ENCODE data around the gene HSDL1.

The HSDL1 gene

GRCh38 chr16:84175350-84176081, 30.5 kb upstream of the HSDL1 start:
- TF ChIP-seq, protein P1, sequence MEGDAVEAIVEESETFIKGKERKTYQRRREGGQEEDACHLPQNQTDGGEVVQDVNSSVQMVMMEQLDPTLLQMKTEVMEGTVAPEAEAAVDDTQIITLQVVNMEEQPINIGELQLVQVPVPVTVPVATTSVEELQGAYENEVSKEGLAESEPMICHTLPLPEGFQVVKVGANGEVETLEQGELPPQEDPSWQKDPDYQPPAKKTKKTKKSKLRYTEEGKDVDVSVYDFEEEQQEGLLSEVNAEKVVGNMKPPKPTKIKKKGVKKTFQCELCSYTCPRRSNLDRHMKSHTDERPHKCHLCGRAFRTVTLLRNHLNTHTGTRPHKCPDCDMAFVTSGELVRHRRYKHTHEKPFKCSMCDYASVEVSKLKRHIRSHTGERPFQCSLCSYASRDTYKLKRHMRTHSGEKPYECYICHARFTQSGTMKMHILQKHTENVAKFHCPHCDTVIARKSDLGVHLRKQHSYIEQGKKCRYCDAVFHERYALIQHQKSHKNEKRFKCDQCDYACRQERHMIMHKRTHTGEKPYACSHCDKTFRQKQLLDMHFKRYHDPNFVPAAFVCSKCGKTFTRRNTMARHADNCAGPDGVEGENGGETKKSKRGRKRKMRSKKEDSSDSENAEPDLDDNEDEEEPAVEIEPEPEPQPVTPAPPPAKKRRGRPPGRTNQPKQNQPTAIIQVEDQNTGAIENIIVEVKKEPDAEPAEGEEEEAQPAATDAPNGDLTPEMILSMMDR (IDR thresholded peaks at IDR 0.05; ENCODE audit: insufficient read depth, low read depth, low read length, missing control alignments), result peak; percentile 67
- H3K4me3 ChIP-seq (ENCODE audit: low read depth, low read length), result no peak overlapping the region
- peak; percentile 69 for DNase-seq (ENCODE audit: low read depth)

- no peak overlapping the region for H3K4me3 ChIP-seq (ENCODE audit: low read depth, low read length)
- TF ChIP-seq, protein P1 (IDR thresholded peaks at IDR 0.05; ENCODE audit: insufficient read depth, low read depth, low read length, missing control alignments), result no peak
- DNase-seq (ENCODE audit: low read depth), result no peak
Measured at GRCh38 chr16:84174396-84174795, 29.4 kb upstream of the HSDL1 start.

DNA sequence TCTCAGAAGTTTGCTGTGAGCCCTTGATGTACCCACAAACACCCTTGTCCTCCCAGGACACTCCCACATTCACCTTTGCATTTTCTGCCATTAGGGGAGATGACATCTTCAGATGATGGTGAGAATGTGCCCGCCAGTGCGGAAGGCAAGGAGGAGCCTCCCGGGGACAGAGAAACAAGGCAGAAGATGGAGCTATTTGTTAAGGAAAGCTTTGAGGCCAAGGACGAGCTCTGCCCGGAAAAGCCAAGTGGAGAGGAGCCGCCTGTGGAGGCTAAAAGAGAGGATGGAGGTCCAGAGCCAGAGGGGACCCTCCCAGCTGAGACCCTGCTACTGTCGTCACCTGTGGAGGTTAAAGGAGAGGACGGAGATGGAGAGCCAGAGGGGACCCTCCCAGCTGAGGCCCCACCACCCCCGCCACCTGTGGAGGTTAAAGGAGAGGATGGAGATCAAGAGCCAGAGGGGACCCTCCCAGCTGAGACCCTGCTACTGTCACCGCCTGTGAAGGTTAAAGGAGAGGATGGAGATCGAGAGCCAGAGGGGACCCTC, 24.9 kb upstream of the HSDL1 start:
- TF ChIP-seq, protein P1 (IDR thresholded peaks at IDR 0.05; ENCODE audit: insufficient read depth, low read depth, low read length, missing control alignments), result no peak
- no peak for DNase-seq (ENCODE audit: low read depth)
- no peak overlapping the region for H3K4me3 ChIP-seq (ENCODE audit: low read depth, low read length)

- DNase-seq (ENCODE audit: low read depth), result peak; percentile 79
- TF ChIP-seq, protein P1 (IDR thresholded peaks at IDR 0.05; ENCODE audit: insufficient read depth, low read depth, low read length, missing control alignments), result no peak
- no peak overlapping the region for H3K4me3 ChIP-seq (ENCODE audit: low read depth, low read length)
Measured at GRCh38 chr16:84166796-84167695, 22.1 kb upstream of the HSDL1 start.

DNA sequence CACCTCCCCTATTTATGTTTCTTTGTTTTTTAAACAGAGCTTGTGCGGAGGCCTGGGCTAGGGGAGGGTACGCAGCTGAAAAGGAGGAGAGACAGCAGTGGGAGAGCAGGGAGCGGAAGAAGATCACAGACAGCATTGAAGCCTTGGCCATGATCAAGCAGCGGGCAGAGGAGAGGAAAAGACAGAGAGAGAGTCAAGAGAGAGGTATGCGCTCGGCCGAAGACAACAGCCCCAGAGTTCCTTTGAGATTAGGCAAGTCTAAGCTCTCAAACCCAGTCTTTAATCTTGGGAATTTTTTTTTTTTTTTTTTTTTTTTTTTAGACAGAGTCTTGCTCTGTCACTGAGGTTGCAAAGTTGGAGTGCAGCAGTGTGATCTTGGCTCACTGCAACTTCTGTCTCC, 20.8 kb upstream of the HSDL1 start:
- TF ChIP-seq, protein P1 (IDR thresholded peaks at IDR 0.05; ENCODE audit: insufficient read depth, low read depth, low read length, missing control alignments), result no peak
- no peak overlapping the region for H3K4me3 ChIP-seq (ENCODE audit: low read depth, low read length)
- DNase-seq (ENCODE audit: low read depth), result no peak

DNA sequence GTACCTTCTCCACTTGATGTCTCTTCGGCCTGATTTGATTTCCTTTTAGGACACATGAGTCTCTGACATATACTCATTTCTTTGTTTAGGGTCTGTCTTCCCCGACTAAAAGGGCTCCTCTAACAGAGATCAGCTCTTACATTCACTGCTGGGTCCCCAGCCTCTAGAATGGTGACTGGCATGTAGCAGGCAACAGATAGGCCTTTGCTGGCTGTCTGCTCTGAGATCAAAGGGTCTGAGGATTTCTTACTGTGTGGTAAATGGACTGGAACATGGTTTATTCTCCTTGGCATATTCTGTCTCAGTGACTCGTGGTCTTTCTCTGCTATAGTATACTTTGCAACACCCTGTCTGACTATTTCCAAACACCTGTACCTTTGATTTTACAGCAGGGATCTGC, 16.8 kb upstream of the HSDL1 start:
- TF ChIP-seq, protein P1 (IDR thresholded peaks at IDR 0.05; ENCODE audit: insufficient read depth, low read depth, low read length, missing control alignments), result no peak
- DNase-seq (ENCODE audit: low read depth), result no peak
- no peak overlapping the region for H3K4me3 ChIP-seq (ENCODE audit: low read depth, low read length)
